Measurements from ENCODE around the gene PDZD2. TPM values are rescaled to one million over a fixed set of nuclear protein-coding genes. Genes with fewer than 3 reads are reported as not detected.

The PDZD2 gene
- total RNA-seq, 2 experiments from 2014 or later: 0.42 TPM; not detected in 1

GRCh38 chr5:31692561-31693221 is 53.8 kb downstream of the PDZD2 start:
- Mint-ChIP-seq H3K9me3 (no peaks in the 10 kb centered on the region), H3K4me3 (no peak overlapping the region)

GRCh38 chr5:31698673-31699072 is 59.7 kb downstream of the PDZD2 start:
- no peak for DNase-seq
- Mint-ChIP-seq H3K4me3 (no peak overlapping the region), H3K27me3 (no peaks in the 10 kb centered on the region), H3K4me1 (no peaks in the 10 kb centered on the region), H3K9me3 (no peaks in the 10 kb centered on the region), H3K36me3 (no peaks in the 10 kb centered on the region), H3K27ac (no peak overlapping the region)

More at GRCh38 chr5:31692561-31693221, 53.8 kb downstream of the PDZD2 start:
- Mint-ChIP-seq H3K36me3 (no peaks in the 10 kb centered on the region), H3K4me1 (no peaks in the 10 kb centered on the region), H3K27me3 (no peaks in the 10 kb centered on the region), H3K27ac (no peak overlapping the region)
- no peak for DNase-seq

GRCh38 chr5:31701642-31702299 is 62.8 kb downstream of the PDZD2 start:
- no peak overlapping the region for H3K27ac Mint-ChIP-seq
- H3K27me3 Mint-ChIP-seq: no peaks in the 10 kb centered on the region
- H3K4me3 Mint-ChIP-seq: no peak overlapping the region
- no peak for DNase-seq
- no peaks in the 10 kb centered on the region for H3K4me1 Mint-ChIP-seq
- no peaks in the 10 kb centered on the region for H3K9me3 Mint-ChIP-seq
- H3K36me3 Mint-ChIP-seq: no peaks in the 10 kb centered on the region

GRCh38 chr5:31702712-31703111 is 63.8 kb downstream of the PDZD2 start:
- Mint-ChIP-seq H3K4me1 (no peaks in the 10 kb centered on the region), H3K4me3 (no peak overlapping the region), H3K9me3 (no peaks in the 10 kb centered on the region), H3K27me3 (no peaks in the 10 kb centered on the region), H3K27ac (no peak overlapping the region), H3K36me3 (no peaks in the 10 kb centered on the region)
- no peak for DNase-seq

- Mint-ChIP-seq H3K4me3 (no peak overlapping the region), H3K27me3 (no peaks in the 10 kb centered on the region), H3K36me3 (no peaks in the 10 kb centered on the region), H3K4me1 (no peaks in the 10 kb centered on the region), H3K27ac (no peak overlapping the region), H3K9me3 (no peaks in the 10 kb centered on the region)
- DNase-seq: no peak
Measured at GRCh38 chr5:31703757-31704156, 64.8 kb downstream of the PDZD2 start.

- H3K4me3 Mint-ChIP-seq: no peak overlapping the region
- no peaks in the 10 kb centered on the region for H3K36me3 Mint-ChIP-seq
- no peak for DNase-seq
- H3K27ac Mint-ChIP-seq: no peak overlapping the region
- H3K4me1 Mint-ChIP-seq: no peaks in the 10 kb centered on the region
- no peaks in the 10 kb centered on the region for H3K27me3 Mint-ChIP-seq
- no peaks in the 10 kb centered on the region for H3K9me3 Mint-ChIP-seq
Measured at GRCh38 chr5:31706186-31706585, 67.3 kb downstream of the PDZD2 start.

GRCh38 chr5:31707329-31707728 is 68.4 kb downstream of the PDZD2 start:
- no peaks in the 10 kb centered on the region for H3K27me3 Mint-ChIP-seq
- H3K9me3 Mint-ChIP-seq: no peaks in the 10 kb centered on the region
- DNase-seq: no peak
- no peaks in the 10 kb centered on the region for H3K4me1 Mint-ChIP-seq
- no peak overlapping the region for H3K27ac Mint-ChIP-seq
- no peak overlapping the region for H3K4me3 Mint-ChIP-seq
- no peaks in the 10 kb centered on the region for H3K36me3 Mint-ChIP-seq

- H3K27ac Mint-ChIP-seq: no peak overlapping the region
- DNase-seq: no peak
- H3K4me3 Mint-ChIP-seq: no peak overlapping the region
- no peaks in the 10 kb centered on the region for H3K36me3 Mint-ChIP-seq
- no peaks in the 10 kb centered on the region for H3K4me1 Mint-ChIP-seq
- no peaks in the 10 kb centered on the region for H3K9me3 Mint-ChIP-seq
- H3K27me3 Mint-ChIP-seq: no peaks in the 10 kb centered on the region
Measured at GRCh38 chr5:31708089-31708488, 69.2 kb downstream of the PDZD2 start.

- DNase-seq: no peak
- H3K4me1 Mint-ChIP-seq: no peaks in the 10 kb centered on the region
Measured at GRCh38 chr5:31711363-31711762, 72.4 kb downstream of the PDZD2 start.

GRCh38 chr5:31711935-31712592 is 73.1 kb downstream of the PDZD2 start:
- H3K4me3 Mint-ChIP-seq: no peak overlapping the region
- no peaks in the 10 kb centered on the region for H3K9me3 Mint-ChIP-seq
- H3K36me3 Mint-ChIP-seq: no peaks in the 10 kb centered on the region
- no peak overlapping the region for H3K27ac Mint-ChIP-seq
- no peaks in the 10 kb centered on the region for H3K4me1 Mint-ChIP-seq
- H3K27me3 Mint-ChIP-seq: no peaks in the 10 kb centered on the region
- no peak for DNase-seq

More at GRCh38 chr5:31711363-31711762, 72.4 kb downstream of the PDZD2 start:
- H3K36me3 Mint-ChIP-seq: no peaks in the 10 kb centered on the region
- no peaks in the 10 kb centered on the region for H3K27me3 Mint-ChIP-seq
- no peak overlapping the region for H3K4me3 Mint-ChIP-seq
- no peak overlapping the region for H3K27ac Mint-ChIP-seq
- no peaks in the 10 kb centered on the region for H3K9me3 Mint-ChIP-seq

- Mint-ChIP-seq H3K9me3 (no peaks in the 10 kb centered on the region), H3K4me1 (peaks cover 7% of the 10 kb centered on the region), H3K27me3 (peaks cover 4% of the 10 kb centered on the region), H3K36me3 (no peaks in the 10 kb centered on the region), H3K4me3 (no peak overlapping the region), H3K27ac (no peak overlapping the region)
- DNase-seq: no peak
Measured at GRCh38 chr5:31717561-31717960, 78.6 kb downstream of the PDZD2 start.

- Mint-ChIP-seq H3K4me1 (peaks cover 7% of the 10 kb centered on the region), H3K27ac (no peak overlapping the region), H3K4me3 (no peak overlapping the region), H3K9me3 (no peaks in the 10 kb centered on the region), H3K27me3 (peaks cover 7% of the 10 kb centered on the region), H3K36me3 (no peaks in the 10 kb centered on the region)
- DNase-seq: no peak
Measured at GRCh38 chr5:31720004-31720403, 81.1 kb downstream of the PDZD2 start.

- Mint-ChIP-seq H3K4me3 (no peak overlapping the region), H3K36me3 (no peaks in the 10 kb centered on the region), H3K27me3 (peaks cover 7% of the 10 kb centered on the region), H3K27ac (no peak overlapping the region), H3K9me3 (no peaks in the 10 kb centered on the region), H3K4me1 (peaks cover 7% of the 10 kb centered on the region)
- no peak for DNase-seq
Measured at GRCh38 chr5:31720811-31721345, 81.9 kb downstream of the PDZD2 start.

- peaks cover 7% of the 10 kb centered on the region for H3K27me3 Mint-ChIP-seq
- H3K36me3 Mint-ChIP-seq: no peaks in the 10 kb centered on the region
- no peak for DNase-seq
- H3K4me1 Mint-ChIP-seq: peaks cover 7% of the 10 kb centered on the region
- H3K27ac Mint-ChIP-seq: no peak overlapping the region
- no peaks in the 10 kb centered on the region for H3K9me3 Mint-ChIP-seq
- H3K4me3 Mint-ChIP-seq: no peak overlapping the region
Measured at GRCh38 chr5:31722111-31722510, 83.2 kb downstream of the PDZD2 start.

- H3K27me3 Mint-ChIP-seq: peaks cover 3% of the 10 kb centered on the region
- no peak overlapping the region for H3K27ac Mint-ChIP-seq
- H3K9me3 Mint-ChIP-seq: no peaks in the 10 kb centered on the region
- H3K4me1 Mint-ChIP-seq: peaks cover 1% of the 10 kb centered on the region
- H3K4me3 Mint-ChIP-seq: no peak overlapping the region
- no peak for DNase-seq
- no peaks in the 10 kb centered on the region for H3K36me3 Mint-ChIP-seq
Measured at GRCh38 chr5:31725996-31726395, 87.1 kb downstream of the PDZD2 start.
